GM12878 (cell line): Measurements from ENCODE around the gene CCNL1. TPM values are rescaled to one million over a fixed set of nuclear protein-coding genes. Genes with fewer than 3 reads are reported as not detected.

Source experiments
- CBFB ChIP-seq: IDR thresholded peaks from 2 replicates; pipeline ENCODE4 v1.6.1; 2016; ENCODE audit warnings: antibody characterized with exemption, low read depth
- CREB1 ChIP-seq: IDR thresholded peaks from 2 replicates; pipeline ENCODE4 v1.6.1; 2012; ENCODE audit warnings: low read depth, mild to moderate bottlenecking, inconsistent platforms
- CREM ChIP-seq: IDR thresholded peaks from 2 replicates; pipeline ENCODE4 v1.6.1; 2014; ENCODE audit warnings: antibody characterized with exemption, low read depth
- EGR1 ChIP-seq, 2 experiments: IDR thresholded peaks; 1 replicate in 1 of 2; 2 replicates in 1 of 2; pipeline ENCODE4 v1.6.1; 2011 to 2012; ENCODE audit warnings: low read depth in 2 of 2, low read length in 2 of 2, borderline replicate concordance in 1 of 2, mild to moderate bottlenecking in 1 of 2, moderate library complexity in 1 of 2
- EP300 ChIP-seq, 2 experiments: fragments of 150-350 bp in 1 of 2; IDR thresholded peaks; 2 replicates each; pipeline ENCODE4 v1.6.1; 2011 to 2012; ENCODE audit warnings: low read depth in 2 of 2, low read length in 2 of 2, borderline replicate concordance in 1 of 2, improper control_type of control experiment in 1 of 2, inconsistent platforms in 1 of 2; ENCODE audit not compliant: control insufficient read depth in 1 of 2
- FOXM1 ChIP-seq: IDR thresholded peaks from 2 replicates; pipeline ENCODE4 v1.6.1; 2012; ENCODE audit warnings: low read depth, mild to moderate bottlenecking, inconsistent platforms, low read length, moderate library complexity
- MEF2B ChIP-seq: fragments of 450-650 bp; IDR thresholded peaks from 2 replicates; pipeline ENCODE4 v1.6.1; 2018; ENCODE audit warnings: mild to moderate bottlenecking, moderate library complexity; ENCODE audit not compliant: partially characterized antibody, poor library complexity, severe bottlenecking
- MYC ChIP-seq: IDR thresholded peaks from 2 replicates; pipeline ENCODE4 v1.6.1; 2011; ENCODE audit warnings: mild to moderate bottlenecking, low read length, moderate library complexity, inconsistent platforms; ENCODE audit not compliant: insufficient read depth, insufficient replicate concordance, insufficient read length, severe bottlenecking
- NBN ChIP-seq: fragments of 450-650 bp; IDR thresholded peaks from 2 replicates; pipeline ENCODE4 v1.6.1; 2016
- PAX8 ChIP-seq: fragments of 450-650 bp; IDR thresholded peaks from 2 replicates; pipeline ENCODE4 v1.6.1; 2017; ENCODE audit warnings: mild to moderate bottlenecking, moderate library complexity
- RAD21 ChIP-seq: IDR thresholded peaks from 2 replicates; pipeline ENCODE4 v1.6.1; 2011; ENCODE audit warnings: mild to moderate bottlenecking, low read depth, low read length, moderate library complexity; ENCODE audit not compliant: insufficient read depth
- RB1 ChIP-seq: fragments of 450-650 bp; formaldehyde crosslinking; IDR thresholded peaks from 2 replicates; pipeline ENCODE4 v1.6.1; 2017; ENCODE audit warnings: mild to moderate bottlenecking, borderline replicate concordance
- SMAD5 ChIP-seq: IDR thresholded peaks from 2 replicates; pipeline ENCODE4 v1.6.1; 2016; ENCODE audit warnings: antibody characterized with exemption, low read depth
- WRNIP1 ChIP-seq: IDR thresholded peaks from 2 replicates; pipeline ENCODE4 v1.6.1; 2011; ENCODE audit warnings: low read depth, low read length, improper control_type of control experiment, borderline replicate concordance
- ZNF622 ChIP-seq: fragments of 450-650 bp; IDR thresholded peaks from 2 replicates; pipeline ENCODE4 v1.6.1; 2017; ENCODE audit warnings: mild to moderate bottlenecking, inconsistent platforms
- polyA plus RNA-seq, 11 experiments: library from polyadenylated mRNA; depleted of rRNA in 4 of 11; unstranded in 6 of 11; stranded (reverse) in 5 of 11; fragments of >200 nt; fragmentation: Nextera tagmentation in 4 of 11; fragmentation: Illumina TruSeq in 1 of 11; extraction: Ambion mirVana in 4 of 11; extraction: Trizol in 1 of 11; gene quantifications; 1 replicate in 1 of 11; 2 replicates in 10 of 11; pipeline versions ENCODE4 v1.2.1 to v1.2.3, GENCODE V29; 2011 to 2016; ENCODE audit warnings: inconsistent platforms in 2 of 11, missing spikeins in 2 of 11, low read depth in 1 of 11
- total RNA-seq, 4 experiments: library from RNA; depleted of rRNA in 3 of 4; stranded (reverse); fragments of >200 nt in 3 of 4; fragmentation: Illumina TruSeq in 1 of 4; extraction: Trizol in 1 of 4; gene quantifications; 2 replicates each; pipeline versions ENCODE4 v1.2.1 to v1.2.3, GENCODE V29; 2013 to 2021
- TF ChIP-seq, protein P1 (sequence below): fragments of 450-650 bp; IDR thresholded peaks from 2 replicates; pipeline ENCODE4 v1.6.1; 2017; ENCODE audit warnings: mild to moderate bottlenecking, moderate library complexity
- TF ChIP-seq, protein P2 (sequence below): IDR thresholded peaks from 2 replicates; pipeline ENCODE4 v1.6.1; 2011; ENCODE audit warnings: mild to moderate bottlenecking, low read depth, low read length, moderate library complexity; ENCODE audit not compliant: insufficient replicate concordance
- TF ChIP-seq, protein P3 (sequence below): IDR thresholded peaks from 2 replicates; pipeline ENCODE4 v1.6.1; 2012; ENCODE audit warnings: mild to moderate bottlenecking, low read depth, low read length

The CCNL1 gene
- total and polyA plus RNA-seq, 10 of the 15 experiments (the other 5 are each of a cell fraction or from before 2014, with no cell fraction given): 22.2 to 174 (median 115) TPM

DNA sequence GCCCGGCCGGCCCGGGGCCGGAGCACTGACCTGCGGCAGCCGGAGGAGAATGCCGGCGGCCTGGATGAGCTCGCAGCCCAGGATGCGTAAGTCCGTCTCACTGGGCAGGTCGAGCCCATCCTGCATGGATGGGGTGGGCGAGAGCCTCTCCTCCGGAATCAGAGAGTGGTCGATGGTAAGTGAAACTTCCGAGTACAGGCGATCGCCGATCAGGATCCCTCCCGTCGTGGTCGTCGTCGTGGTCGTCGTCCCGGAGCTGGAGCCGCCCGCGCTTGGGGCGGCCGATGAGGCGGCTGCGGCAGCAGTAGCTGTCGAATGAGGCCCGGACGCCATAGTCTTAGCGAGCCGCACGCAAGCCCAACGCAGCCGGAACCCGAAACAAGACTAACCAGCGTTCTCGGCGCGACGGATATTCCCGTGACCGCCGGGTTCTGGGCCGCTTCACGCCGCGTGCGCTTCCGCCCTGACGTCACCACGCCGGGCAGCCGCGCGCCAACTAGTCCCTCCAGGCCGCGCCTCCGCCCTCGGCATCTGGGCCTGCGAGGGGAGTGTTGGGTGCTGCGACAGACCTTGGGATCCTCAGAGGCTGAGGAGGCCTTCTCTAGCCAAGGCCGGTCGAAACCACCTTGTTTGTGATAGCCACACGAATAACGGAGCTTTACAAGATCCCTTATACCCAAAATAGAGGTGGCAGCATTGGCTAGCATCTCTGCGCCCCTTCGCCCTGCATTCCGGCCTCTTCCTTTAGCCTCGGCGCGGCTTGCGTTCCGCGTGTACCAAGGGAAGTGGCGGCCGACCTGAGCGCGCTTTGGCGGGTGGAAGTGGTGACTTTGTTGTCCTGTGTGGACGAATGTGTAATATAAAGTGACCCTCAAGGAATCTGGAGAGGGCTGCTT lies at the start of gene CCNL1 (continued):
- TF ChIP-seq MYC: peak; percentile 97
- peak; percentile 98 for TF ChIP-seq RB1
- TF ChIP-seq CREB1: peak; percentile 99
- TF ChIP-seq, protein P1, sequence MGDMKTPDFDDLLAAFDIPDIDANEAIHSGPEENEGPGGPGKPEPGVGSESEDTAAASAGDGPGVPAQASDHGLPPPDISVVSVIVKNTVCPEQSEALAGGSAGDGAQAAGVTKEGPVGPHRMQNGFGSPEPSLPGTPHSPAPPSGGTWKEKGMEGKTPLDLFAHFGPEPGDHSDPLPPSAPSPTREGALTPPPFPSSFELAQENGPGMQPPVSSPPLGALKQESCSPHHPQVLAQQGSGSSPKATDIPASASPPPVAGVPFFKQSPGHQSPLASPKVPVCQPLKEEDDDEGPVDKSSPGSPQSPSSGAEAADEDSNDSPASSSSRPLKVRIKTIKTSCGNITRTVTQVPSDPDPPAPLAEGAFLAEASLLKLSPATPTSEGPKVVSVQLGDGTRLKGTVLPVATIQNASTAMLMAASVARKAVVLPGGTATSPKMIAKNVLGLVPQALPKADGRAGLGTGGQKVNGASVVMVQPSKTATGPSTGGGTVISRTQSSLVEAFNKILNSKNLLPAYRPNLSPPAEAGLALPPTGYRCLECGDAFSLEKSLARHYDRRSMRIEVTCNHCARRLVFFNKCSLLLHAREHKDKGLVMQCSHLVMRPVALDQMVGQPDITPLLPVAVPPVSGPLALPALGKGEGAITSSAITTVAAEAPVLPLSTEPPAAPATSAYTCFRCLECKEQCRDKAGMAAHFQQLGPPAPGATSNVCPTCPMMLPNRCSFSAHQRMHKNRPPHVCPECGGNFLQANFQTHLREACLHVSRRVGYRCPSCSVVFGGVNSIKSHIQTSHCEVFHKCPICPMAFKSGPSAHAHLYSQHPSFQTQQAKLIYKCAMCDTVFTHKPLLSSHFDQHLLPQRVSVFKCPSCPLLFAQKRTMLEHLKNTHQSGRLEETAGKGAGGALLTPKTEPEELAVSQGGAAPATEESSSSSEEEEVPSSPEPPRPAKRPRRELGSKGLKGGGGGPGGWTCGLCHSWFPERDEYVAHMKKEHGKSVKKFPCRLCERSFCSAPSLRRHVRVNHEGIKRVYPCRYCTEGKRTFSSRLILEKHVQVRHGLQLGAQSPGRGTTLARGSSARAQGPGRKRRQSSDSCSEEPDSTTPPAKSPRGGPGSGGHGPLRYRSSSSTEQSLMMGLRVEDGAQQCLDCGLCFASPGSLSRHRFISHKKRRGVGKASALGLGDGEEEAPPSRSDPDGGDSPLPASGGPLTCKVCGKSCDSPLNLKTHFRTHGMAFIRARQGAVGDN: peak; percentile 99
- peak; percentile 75; the same call in 1 of the 2 replicates for TF ChIP-seq WRNIP1
- TF ChIP-seq, protein P2, sequence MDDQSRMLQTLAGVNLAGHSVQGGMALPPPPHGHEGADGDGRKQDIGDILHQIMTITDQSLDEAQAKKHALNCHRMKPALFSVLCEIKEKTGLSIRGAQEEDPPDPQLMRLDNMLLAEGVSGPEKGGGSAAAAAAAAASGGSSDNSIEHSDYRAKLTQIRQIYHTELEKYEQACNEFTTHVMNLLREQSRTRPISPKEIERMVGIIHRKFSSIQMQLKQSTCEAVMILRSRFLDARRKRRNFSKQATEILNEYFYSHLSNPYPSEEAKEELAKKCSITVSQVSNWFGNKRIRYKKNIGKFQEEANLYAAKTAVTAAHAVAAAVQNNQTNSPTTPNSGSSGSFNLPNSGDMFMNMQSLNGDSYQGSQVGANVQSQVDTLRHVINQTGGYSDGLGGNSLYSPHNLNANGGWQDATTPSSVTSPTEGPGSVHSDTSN: peak; percentile 88
- TF ChIP-seq, protein P3, sequence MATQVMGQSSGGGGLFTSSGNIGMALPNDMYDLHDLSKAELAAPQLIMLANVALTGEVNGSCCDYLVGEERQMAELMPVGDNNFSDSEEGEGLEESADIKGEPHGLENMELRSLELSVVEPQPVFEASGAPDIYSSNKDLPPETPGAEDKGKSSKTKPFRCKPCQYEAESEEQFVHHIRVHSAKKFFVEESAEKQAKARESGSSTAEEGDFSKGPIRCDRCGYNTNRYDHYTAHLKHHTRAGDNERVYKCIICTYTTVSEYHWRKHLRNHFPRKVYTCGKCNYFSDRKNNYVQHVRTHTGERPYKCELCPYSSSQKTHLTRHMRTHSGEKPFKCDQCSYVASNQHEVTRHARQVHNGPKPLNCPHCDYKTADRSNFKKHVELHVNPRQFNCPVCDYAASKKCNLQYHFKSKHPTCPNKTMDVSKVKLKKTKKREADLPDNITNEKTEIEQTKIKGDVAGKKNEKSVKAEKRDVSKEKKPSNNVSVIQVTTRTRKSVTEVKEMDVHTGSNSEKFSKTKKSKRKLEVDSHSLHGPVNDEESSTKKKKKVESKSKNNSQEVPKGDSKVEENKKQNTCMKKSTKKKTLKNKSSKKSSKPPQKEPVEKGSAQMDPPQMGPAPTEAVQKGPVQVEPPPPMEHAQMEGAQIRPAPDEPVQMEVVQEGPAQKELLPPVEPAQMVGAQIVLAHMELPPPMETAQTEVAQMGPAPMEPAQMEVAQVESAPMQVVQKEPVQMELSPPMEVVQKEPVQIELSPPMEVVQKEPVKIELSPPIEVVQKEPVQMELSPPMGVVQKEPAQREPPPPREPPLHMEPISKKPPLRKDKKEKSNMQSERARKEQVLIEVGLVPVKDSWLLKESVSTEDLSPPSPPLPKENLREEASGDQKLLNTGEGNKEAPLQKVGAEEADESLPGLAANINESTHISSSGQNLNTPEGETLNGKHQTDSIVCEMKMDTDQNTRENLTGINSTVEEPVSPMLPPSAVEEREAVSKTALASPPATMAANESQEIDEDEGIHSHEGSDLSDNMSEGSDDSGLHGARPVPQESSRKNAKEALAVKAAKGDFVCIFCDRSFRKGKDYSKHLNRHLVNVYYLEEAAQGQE: 0 out of 2 replicates have a peak, but pooled peaks have one; percentile 53
- TF ChIP-seq RAD21: no peak; the same call in 1 of the 2 replicates
- TF ChIP-seq SMAD5: peak; percentile 99
- TF ChIP-seq NBN: peak; percentile 96
- peak; percentile 100 for TF ChIP-seq CREM
- peak; percentile 47; the same call in 1 of the 2 replicates for TF ChIP-seq FOXM1
- TF ChIP-seq MEF2B: no peak
- peak; percentile 84 to 98 for TF ChIP-seq EGR1 (IDR thresholded peaks at IDR 0.05; ENCODE audit: borderline replicate concordance in 1 of 2, low read depth in 2 of 2, low read length in 2 of 2)
- no peak for TF ChIP-seq PAX8
- TF ChIP-seq ZNF622: no peak
- TF ChIP-seq EP300 (IDR thresholded peaks at IDR 0.05; ENCODE audit: borderline replicate concordance in 1 of 2, control insufficient read depth in 1 of 2, low read depth in 2 of 2, low read length in 2 of 2): peak; percentile 49 to 66; a peak in 2 of 4 replicates
- no peak; the same call in none of the 2 replicates for TF ChIP-seq CBFB
